SU-DHL-6 (cell line): ENCODE data around the gene CDH16.

Source experiments
- EZH2phosphoT487 ChIP-seq: fragments of 200-600 bp; sonication (generic), shearing (Covaris generic); conservative IDR thresholded peaks from 2 replicates; pipeline ENCODE4 v1.6.1; 2018; ENCODE audit warnings: mild to moderate bottlenecking, antibody characterized with exemption, low read length, moderate library complexity, mixed read lengths
- TF ChIP-seq, protein P1 (sequence below): fragments of 200-600 bp; sonication (generic); IDR thresholded peaks from one replicate; pipeline ENCODE4 v1.5.1; 2017; ENCODE audit warnings: antibody characterized with exemption, mild to moderate bottlenecking, low read length, moderate library complexity; ENCODE audit not compliant: insufficient read depth, poor library complexity, severe bottlenecking

GRCh38 chr16:66904846-66905632 lies 13.6 kb downstream of the CDH16 start:
- TF ChIP-seq, protein P1, sequence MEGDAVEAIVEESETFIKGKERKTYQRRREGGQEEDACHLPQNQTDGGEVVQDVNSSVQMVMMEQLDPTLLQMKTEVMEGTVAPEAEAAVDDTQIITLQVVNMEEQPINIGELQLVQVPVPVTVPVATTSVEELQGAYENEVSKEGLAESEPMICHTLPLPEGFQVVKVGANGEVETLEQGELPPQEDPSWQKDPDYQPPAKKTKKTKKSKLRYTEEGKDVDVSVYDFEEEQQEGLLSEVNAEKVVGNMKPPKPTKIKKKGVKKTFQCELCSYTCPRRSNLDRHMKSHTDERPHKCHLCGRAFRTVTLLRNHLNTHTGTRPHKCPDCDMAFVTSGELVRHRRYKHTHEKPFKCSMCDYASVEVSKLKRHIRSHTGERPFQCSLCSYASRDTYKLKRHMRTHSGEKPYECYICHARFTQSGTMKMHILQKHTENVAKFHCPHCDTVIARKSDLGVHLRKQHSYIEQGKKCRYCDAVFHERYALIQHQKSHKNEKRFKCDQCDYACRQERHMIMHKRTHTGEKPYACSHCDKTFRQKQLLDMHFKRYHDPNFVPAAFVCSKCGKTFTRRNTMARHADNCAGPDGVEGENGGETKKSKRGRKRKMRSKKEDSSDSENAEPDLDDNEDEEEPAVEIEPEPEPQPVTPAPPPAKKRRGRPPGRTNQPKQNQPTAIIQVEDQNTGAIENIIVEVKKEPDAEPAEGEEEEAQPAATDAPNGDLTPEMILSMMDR: no peak
- TF ChIP-seq EZH2phosphoT487: no peak
